GM21381 (cell line): ENCODE measurements around the gene SLC16A11.
A peak's percentile ranks its signal among the peaks of the same experiment; 100 is the strongest.

Experiments used
- ATAC-seq: cut with Tn5 transposase; IDR thresholded peaks from one replicate; pipeline ENCODE4 v1.9.1; 2021; ENCODE audit warnings: mild to moderate bottlenecking, moderate library complexity; ENCODE audit not compliant: unreplicated experiment

The SLC16A11 gene

GRCh38 chr17:7027335-7027734, 16.6 kb downstream of the SLC16A11 start:
- ATAC-seq, result no peak

GRCh38 chr17:7026471-7027115, 17.3 kb downstream of the SLC16A11 start:
- ATAC-seq, result no peak

- no peak for ATAC-seq
These were observed 18.6 kb downstream of the SLC16A11 start for GRCh38 chr17:7025245-7025644.

- ATAC-seq, result no peak
These were observed 19.5 kb downstream of the SLC16A11 start for GRCh38 chr17:7024402-7024785.

- no peak for ATAC-seq
These were observed 20.1 kb downstream of the SLC16A11 start for GRCh38 chr17:7023576-7024401.

GRCh38 chr17:7022781-7023571, 20.9 kb downstream of the SLC16A11 start, which contains the start of gene BCL6B:
BCL6B (plus strand) TSS chr17:7023050; CDS start chr17:7023672, 622 bp downstream.
- ATAC-seq, result no peak

GRCh38 chr17:7021993-7022778, 21.7 kb downstream of the SLC16A11 start:
- ATAC-seq, result peak; percentile 69

- no peak for ATAC-seq
These were observed 22.8 kb downstream of the SLC16A11 start for GRCh38 chr17:7020894-7021664.

GRCh38 chr17:7019839-7020519, 23.9 kb downstream of the SLC16A11 start:
- ATAC-seq, result no peak

GRCh38 chr17:7019367-7019766, 24.5 kb downstream of the SLC16A11 start:
- ATAC-seq, result no peak

- no peak for ATAC-seq
These were observed 25.4 kb downstream of the SLC16A11 start for GRCh38 chr17:7018331-7018964.

GRCh38 chr17:7017827-7018200, 26.1 kb downstream of the SLC16A11 start:
- ATAC-seq, result no peak

GRCh38 chr17:7016886-7017826, 26.7 kb downstream of the SLC16A11 start:
- no peak for ATAC-seq

- ATAC-seq, result no peak
These were observed 27.5 kb downstream of the SLC16A11 start for GRCh38 chr17:7016418-7016817.

- peak; percentile 17 for ATAC-seq
These were observed 28.6 kb downstream of the SLC16A11 start for GRCh38 chr17:7014995-7015958.

- ATAC-seq, result peak; percentile 75
These were observed 29.5 kb downstream of the SLC16A11 start for GRCh38 chr17:7014261-7014994.
